NCI-H774 (cell line): Measurements from ENCODE around the gene ARVCF.

Source experiments
- DNase-seq: peaks from one replicate; lab custom pipeline; 2025; lab: John Stamatoyannopoulos, UW

Gene ARVCF, protein sequence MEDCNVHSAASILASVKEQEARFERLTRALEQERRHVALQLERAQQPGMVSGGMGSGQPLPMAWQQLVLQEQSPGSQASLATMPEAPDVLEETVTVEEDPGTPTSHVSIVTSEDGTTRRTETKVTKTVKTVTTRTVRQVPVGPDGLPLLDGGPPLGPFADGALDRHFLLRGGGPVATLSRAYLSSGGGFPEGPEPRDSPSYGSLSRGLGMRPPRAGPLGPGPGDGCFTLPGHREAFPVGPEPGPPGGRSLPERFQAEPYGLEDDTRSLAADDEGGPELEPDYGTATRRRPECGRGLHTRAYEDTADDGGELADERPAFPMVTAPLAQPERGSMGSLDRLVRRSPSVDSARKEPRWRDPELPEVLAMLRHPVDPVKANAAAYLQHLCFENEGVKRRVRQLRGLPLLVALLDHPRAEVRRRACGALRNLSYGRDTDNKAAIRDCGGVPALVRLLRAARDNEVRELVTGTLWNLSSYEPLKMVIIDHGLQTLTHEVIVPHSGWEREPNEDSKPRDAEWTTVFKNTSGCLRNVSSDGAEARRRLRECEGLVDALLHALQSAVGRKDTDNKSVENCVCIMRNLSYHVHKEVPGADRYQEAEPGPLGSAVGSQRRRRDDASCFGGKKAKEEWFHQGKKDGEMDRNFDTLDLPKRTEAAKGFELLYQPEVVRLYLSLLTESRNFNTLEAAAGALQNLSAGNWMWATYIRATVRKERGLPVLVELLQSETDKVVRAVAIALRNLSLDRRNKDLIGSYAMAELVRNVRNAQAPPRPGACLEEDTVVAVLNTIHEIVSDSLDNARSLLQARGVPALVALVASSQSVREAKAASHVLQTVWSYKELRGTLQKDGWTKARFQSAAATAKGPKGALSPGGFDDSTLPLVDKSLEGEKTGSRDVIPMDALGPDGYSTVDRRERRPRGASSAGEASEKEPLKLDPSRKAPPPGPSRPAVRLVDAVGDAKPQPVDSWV

DNA sequence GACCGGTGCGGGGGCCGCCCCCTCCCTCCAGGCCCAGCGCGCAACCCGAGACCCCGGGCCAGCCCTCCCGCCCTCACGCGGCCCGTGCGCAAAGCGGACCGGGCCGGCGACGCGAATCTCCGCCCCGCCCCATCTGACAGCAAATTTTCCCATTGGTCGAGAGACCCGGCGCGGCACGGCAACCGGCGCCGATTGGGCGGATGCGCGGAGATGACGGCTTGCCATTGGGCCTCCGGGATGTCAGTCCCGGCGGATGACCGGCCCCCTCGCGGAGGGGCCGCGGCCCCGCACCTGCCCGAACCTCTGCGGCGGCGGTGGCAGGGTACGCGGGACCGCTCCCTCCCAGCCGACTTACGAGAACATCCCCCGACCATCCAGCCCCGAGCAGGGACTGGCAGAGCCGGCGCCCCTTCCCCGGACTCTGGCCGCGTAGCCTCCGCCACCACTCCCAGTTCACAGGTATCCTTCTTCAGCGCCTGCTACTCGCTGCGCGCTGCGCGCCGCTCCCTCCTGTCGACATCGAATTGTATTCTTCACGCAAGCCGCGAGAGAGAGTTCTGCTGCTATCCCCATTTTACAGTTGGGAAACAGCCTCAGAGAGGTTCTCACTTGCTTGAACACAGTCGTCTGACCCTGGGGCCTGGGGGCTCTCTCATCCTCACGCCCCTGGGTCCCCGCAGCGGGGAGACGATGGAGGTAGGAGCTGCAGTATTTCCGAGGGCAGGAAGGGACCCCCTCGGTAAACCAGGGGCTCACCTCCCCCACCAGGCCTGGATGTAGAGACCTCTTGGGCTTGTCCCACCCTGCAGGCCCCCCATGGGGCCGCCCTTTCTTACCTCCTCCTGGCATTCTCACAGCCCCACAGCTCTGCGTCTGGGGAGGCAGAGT is at the start of gene ARVCF:
Gene ARVCF, minus strand, starts transcription at position 90 of the 888 bp plus-strand sequence. CDS start 26,029 bp downstream, outside the sequence.
- DNase-seq: peak; percentile 92

- DNase-seq: no peak
Observed at GRCh38 chr22:20065896-20066616, 49.4 kb upstream of the ARVCF start.

DNA sequence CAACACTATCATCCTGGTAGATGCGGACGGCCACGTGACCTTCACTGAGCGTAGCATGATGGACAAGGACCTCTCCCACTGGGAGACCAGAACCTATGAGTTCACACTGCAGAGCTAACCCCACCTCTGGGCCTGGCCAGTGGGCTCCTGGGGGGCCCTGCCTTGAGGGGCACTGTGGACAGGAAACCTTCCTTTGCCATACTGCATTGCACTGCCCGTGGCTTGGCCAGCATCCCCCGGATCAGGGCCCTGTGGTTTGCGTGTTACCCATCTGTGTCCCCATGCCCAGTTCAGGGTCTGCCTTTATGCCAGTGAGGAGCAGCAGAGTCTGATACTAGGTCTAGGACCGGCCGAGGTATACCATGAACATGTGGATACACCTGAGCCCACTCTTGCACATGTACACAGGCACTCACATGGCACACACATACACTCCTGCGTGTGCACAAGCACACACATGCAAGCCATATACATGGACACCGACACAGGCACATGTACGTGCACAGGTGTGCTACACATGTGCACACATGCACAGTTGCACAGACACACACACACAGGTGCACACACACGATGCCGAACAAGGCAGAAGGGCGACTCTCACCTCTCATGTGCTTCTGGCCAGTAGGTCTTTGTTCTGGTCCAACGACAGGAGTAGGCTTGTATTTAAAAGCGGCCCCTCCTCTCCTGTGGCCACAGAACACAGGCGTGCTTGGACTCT is 48.1 kb upstream of the ARVCF start:
- DNase-seq: no peak

GRCh38 chr22:20064140-20064480 is 47.5 kb upstream of the ARVCF start:
- no peak for DNase-seq

DNA sequence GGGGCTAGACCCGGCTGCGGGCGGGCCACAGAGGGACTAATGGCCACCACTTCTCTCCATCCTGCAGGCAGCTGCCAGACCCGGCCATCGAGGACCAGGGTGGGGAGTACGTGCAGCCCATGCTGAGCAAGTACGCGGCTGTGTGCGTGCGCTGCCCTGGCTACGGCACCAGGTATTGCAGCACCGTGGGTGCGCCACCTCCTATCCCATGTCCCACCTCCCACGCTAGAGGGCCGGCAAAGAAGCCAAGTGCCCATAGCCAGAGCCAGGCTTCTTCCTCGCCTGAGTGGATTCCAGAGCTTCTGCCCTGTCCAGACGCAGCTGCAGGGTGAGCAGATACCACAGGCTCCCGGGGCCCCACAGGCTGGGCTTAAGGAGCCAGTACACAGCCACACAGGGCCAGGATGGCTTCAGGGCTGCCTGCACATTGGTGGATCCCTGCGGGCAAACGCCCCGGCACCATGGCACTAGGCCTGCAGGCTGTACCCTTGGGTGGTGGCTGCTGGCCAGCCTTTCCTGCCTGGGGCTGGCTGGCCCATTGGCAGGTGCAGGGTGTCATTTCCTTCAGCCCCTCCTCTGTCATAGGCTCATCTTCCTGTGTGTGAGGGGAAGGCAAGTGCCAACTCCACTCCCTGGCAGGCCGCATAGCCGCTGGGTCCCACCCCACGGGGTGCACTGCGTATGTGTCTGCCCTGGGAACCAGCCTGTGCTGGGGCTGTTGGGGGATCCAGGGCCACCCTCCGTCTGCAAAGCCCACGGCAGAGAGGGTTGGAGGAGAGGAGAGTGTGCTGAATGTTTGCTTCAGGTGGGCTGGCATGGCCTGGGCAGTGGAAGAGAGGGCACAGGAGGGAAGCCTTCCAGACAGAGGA is 46.9 kb upstream of the ARVCF start:
- DNase-seq: no peak

DNA sequence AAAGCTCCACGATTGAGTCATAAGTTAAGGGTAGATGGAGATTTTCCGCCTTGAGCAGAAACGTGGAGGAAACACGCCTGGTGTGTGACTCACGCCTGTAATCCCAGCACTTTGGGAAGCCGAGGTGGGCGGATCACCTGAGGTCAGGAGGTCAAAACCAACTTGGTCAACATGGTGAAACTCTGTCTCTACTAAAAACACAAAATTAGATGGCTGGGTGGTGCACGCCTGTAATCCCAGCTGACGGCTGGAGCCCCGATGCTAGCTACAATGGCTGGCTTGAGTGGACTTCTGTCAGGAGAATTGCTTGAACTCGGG is 46.1 kb upstream of the ARVCF start:
- no peak for DNase-seq

DNA sequence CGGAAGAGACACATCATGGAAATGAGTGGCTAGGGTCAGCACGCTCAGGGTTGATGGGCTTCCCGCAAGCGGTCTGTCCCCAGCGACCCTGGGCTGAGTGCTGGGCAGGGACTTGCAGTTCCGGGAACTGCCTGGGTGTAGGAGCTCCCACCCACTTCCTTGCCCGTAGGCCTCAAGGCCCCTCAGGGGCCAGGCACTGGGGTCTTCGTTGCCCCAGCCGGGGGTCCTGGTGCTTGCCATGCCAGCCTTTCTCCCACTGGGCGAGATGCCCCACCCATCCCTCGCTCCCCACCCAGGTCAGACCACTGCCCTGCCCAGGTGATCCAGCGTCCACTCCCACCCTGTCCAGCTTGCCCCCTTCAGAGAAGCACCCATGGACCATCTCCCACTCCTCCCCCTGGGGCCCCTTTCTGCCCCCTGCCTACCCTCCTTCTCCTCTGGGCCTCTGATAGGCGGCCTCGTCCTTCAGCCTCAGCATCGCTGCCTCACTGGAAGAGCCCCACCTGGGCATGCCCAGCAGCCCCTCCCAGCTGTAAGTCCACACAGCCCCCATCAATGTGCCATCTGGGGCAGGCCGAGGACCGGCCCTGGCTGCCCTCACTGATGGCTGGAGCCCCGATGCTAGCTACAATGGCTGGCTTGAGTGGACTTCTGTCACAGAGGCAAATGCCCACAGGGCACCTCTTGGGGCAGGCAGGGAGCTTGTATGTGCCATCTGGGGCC is 45.6 kb upstream of the ARVCF start:
- DNase-seq: no peak

- DNase-seq: no peak
Observed at GRCh38 chr22:20061481-20061861, 44.8 kb upstream of the ARVCF start.

- DNase-seq: no peak
Observed at GRCh38 chr22:20060700-20061480, 44.3 kb upstream of the ARVCF start.

- no peak for DNase-seq
Observed at GRCh38 chr22:20058989-20059770, 42.6 kb upstream of the ARVCF start.

GRCh38 chr22:20057596-20058268 is 41.1 kb upstream of the ARVCF start:
- no peak for DNase-seq

GRCh38 chr22:20056696-20057386 is 40.2 kb upstream of the ARVCF start:
- no peak for DNase-seq

GRCh38 chr22:20056161-20056560 is 39.5 kb upstream of the ARVCF start:
- DNase-seq: no peak

DNA sequence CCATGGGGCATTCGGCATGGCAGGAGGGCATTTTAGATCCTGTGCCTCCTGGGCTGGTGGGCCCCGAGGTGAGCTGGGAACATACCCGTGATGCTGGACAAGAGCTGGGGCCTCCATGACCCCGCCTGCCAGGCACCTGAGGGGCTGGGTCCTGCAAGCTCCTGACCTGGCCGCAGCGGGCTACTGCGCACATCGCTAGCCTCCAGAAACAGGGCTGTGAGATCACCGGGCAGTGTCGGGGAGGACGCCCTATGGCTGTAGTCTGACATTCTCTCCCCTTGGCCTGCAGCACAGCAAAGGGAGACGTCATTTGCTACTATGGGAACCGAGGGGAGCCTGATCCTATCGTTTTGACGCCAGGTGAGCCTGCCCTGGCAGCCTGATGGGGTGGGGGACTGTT is 39.0 kb upstream of the ARVCF start:
- DNase-seq: no peak

DNA sequence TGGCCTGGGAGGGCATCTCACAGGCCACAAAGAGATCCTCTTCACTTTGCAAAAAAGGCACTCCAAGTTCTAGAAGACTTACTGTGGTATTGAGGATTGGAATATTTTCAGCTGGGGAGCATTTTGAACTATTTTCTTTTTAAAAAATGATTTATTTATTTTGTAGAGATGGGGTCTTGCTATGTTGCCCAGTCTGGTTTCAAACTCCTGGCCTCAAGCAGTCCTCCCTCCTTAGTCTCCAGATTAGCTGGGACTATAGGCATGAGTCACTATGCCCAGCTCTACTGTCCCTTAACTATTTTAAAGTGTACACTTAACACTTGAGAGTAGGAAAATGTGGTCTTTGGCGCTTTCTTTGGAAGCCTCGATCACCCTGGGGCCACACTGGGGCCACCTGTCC is 38.5 kb upstream of the ARVCF start:
- no peak for DNase-seq

- no peak for DNase-seq
Observed at GRCh38 chr22:20054485-20054884, 37.9 kb upstream of the ARVCF start.
